ENCODE data around the gene CPM. TPM values are rescaled to one million over a fixed set of nuclear protein-coding genes. Genes with fewer than 3 reads are reported as not detected.

The CPM gene
- total RNA-seq, 1 experiment from 2014 or later, result 0.96 TPM

- peaks cover 12% of the 10 kb centered on the region for H3K9me3 Mint-ChIP-seq
- H3K27me3 Mint-ChIP-seq (ENCODE audit: low read depth), result no peaks in the 10 kb centered on the region
- H3K4me1 Mint-ChIP-seq, result no peaks in the 10 kb centered on the region
- TF ChIP-seq ZBTB43 (CRISPR knock-in tag; IDR thresholded peaks at IDR 0.05), result no peak
- TF ChIP-seq HMGXB4 (CRISPR knock-in tag; IDR thresholded peaks at IDR 0.05), result no peak
- TF ChIP-seq ZNF416 (CRISPR knock-in tag; IDR thresholded peaks at IDR 0.05), result no peak
- TF ChIP-seq JAZF1 (CRISPR knock-in tag; IDR thresholded peaks at IDR 0.05), result no peak
- TF ChIP-seq CDX4 (CRISPR knock-in tag; IDR thresholded peaks at IDR 0.05; ENCODE audit: borderline replicate concordance), result no peak
- no peak for TF ChIP-seq CBFB (CRISPR knock-in tag; IDR thresholded peaks at IDR 0.05; ENCODE audit: low read depth)
- no peak for TF ChIP-seq ETV6 (CRISPR knock-in tag; IDR thresholded peaks at IDR 0.05)
- no peak for TF ChIP-seq AFF4 (CRISPR knock-in tag; IDR thresholded peaks at IDR 0.05; ENCODE audit: borderline replicate concordance)
- no peak for TF ChIP-seq OVOL2 (CRISPR knock-in tag; IDR thresholded peaks at IDR 0.05; ENCODE audit: borderline replicate concordance)
- TF ChIP-seq CTCF (IDR thresholded peaks at IDR 0.05), result no peak
- no peak for TF ChIP-seq ZNF396 (CRISPR knock-in tag; IDR thresholded peaks at IDR 0.05; ENCODE audit: borderline replicate concordance)
- no peak for TF ChIP-seq ESRRA (CRISPR knock-in tag; IDR thresholded peaks at IDR 0.05; ENCODE audit: borderline replicate concordance)
- ChIA-PET CTCF (interaction anchor here (1.7 kb wide), 1 partner anchor 173 kb away, joined by 3 read pairs; no protein-coding TSS in a partner anchor), POLR2A (no interaction called here)
- H3K4me3 Mint-ChIP-seq, result no peak overlapping the region
- H3K27ac Mint-ChIP-seq, result no peak overlapping the region
- DNase-seq (ENCODE audit: low spot score) (no peak), ATAC-seq (no peak)
- H3K36me3 Mint-ChIP-seq, result peaks cover 4% of the 10 kb centered on the region
Observed at GRCh38 chr12:68956466-68956865, 23.5 kb upstream of the CPM start.

- DNase-seq (ENCODE audit: low spot score), result no peak
- ChIA-PET CTCF (interaction anchor here (1.4 to 1.7 kb wide), 2 partner anchors 175 to 202 kb away, joined by 3 to 4 read pairs; no protein-coding TSS in a partner anchor), POLR2A (no interaction called here)
- ATAC-seq, result no peak
- peaks cover 4% of the 10 kb centered on the region for H3K36me3 Mint-ChIP-seq
- H3K4me1 Mint-ChIP-seq, result no peaks in the 10 kb centered on the region
- no peak overlapping the region for H3K4me3 Mint-ChIP-seq
- no peaks in the 10 kb centered on the region for H3K27me3 Mint-ChIP-seq (ENCODE audit: low read depth)
- peaks cover 12% of the 10 kb centered on the region for H3K9me3 Mint-ChIP-seq
- H3K27ac Mint-ChIP-seq, result no peak overlapping the region
- no peak for TF ChIP-seq SOX15 (CRISPR knock-in tag; IDR thresholded peaks at IDR 0.05)
- no peak for TF ChIP-seq ZNF317 (CRISPR knock-in tag; IDR thresholded peaks at IDR 0.05; ENCODE audit: borderline replicate concordance, low read depth)
- TF ChIP-seq HMGA2 (CRISPR knock-in tag; IDR thresholded peaks at IDR 0.05), result no peak
- TF ChIP-seq NR1H2 (CRISPR knock-in tag; IDR thresholded peaks at IDR 0.05), result no peak
- TF ChIP-seq ZNF219 (CRISPR knock-in tag; IDR thresholded peaks at IDR 0.05; ENCODE audit: borderline replicate concordance), result no peak
- no peak for TF ChIP-seq IRF1 (CRISPR knock-in tag; IDR thresholded peaks at IDR 0.05)
- no peak for TF ChIP-seq GTF2I (CRISPR knock-in tag; conservative IDR thresholded peaks at IDR 0.05)
- no peak for TF ChIP-seq GRHL2 (CRISPR knock-in tag; IDR thresholded peaks at IDR 0.05; ENCODE audit: insufficient replicate concordance, severe bottlenecking)
- no peak for TF ChIP-seq ERG (CRISPR knock-in tag; IDR thresholded peaks at IDR 0.05)
- TF ChIP-seq ZNF416 (CRISPR knock-in tag; IDR thresholded peaks at IDR 0.05), result no peak
- TF ChIP-seq CDX4 (CRISPR knock-in tag; IDR thresholded peaks at IDR 0.05; ENCODE audit: borderline replicate concordance), result no peak
Observed at GRCh38 chr12:68954811-68955210, 21.8 kb upstream of the CPM start.

All from WTC11 (cell line).